Naive B cell (primary cell): ENCODE data around the gene EVX2. TPM values are rescaled to one million over a fixed set of nuclear protein-coding genes. Genes with fewer than 3 reads are reported as not detected.

ENCODE experiments used
- ATAC-seq, 2 donors: fragments of 150-1000 bp; cut with Tn5 transposase; 2 replicates each; pipeline ENCODE4 v1.10.0; 2021; ENCODE audit warnings: low read depth in 2 of 2, mild to moderate bottlenecking in 2 of 2, moderate library complexity in 2 of 2
- DNase-seq: peaks from one replicate; pipeline ENCODE4 v3.0.0; 2022
- H3K27ac Mint-ChIP-seq, 6 donors: one replicate each; pipeline ENCODE4 v1.8.0; 2020 to 2022; ENCODE audit warnings: mild to moderate bottlenecking in 6 of 6, mixed read lengths in 6 of 6, moderate library complexity in 5 of 6, inconsistent platforms in 2 of 6
- H3K27me3 Mint-ChIP-seq, 3 donors: one replicate each; pipeline ENCODE4 v1.8.0; 2021 to 2022; ENCODE audit warnings: mixed read lengths in 3 of 3, mild to moderate bottlenecking in 1 of 3
- H3K36me3 Mint-ChIP-seq, 2 donors: one replicate each; pipeline ENCODE4 v1.8.0; 2020 to 2022; ENCODE audit warnings: mixed read lengths in 2 of 2, inconsistent platforms in 1 of 2, mild to moderate bottlenecking in 1 of 2
- H3K4me1 Mint-ChIP-seq, 3 donors: one replicate each; pipeline ENCODE4 v1.8.0; 2020 to 2022; ENCODE audit warnings: mixed read lengths in 3 of 3, inconsistent platforms in 1 of 3, mild to moderate bottlenecking in 1 of 3, moderate library complexity in 1 of 3
- H3K4me3 Mint-ChIP-seq, 8 donors: one replicate each; pipeline ENCODE4 v1.8.0; 2020 to 2022; ENCODE audit warnings: mild to moderate bottlenecking in 8 of 8, mixed read lengths in 8 of 8, moderate library complexity in 8 of 8, inconsistent platforms in 2 of 8
- H3K9me3 Mint-ChIP-seq, 7 donors: one replicate each; pipeline ENCODE4 v1.8.0; 2020 to 2022; ENCODE audit warnings: mixed read lengths in 7 of 7, mild to moderate bottlenecking in 5 of 7, inconsistent platforms in 2 of 7, moderate library complexity in 1 of 7
- polyA plus RNA-seq, 6 donors: library from polyadenylated mRNA; unstranded; fragments of 300-500 nt; fragmentation: Illumina TruSeq; gene quantifications; one replicate each; pipeline ENCODE4 v1.2.3, GENCODE V29; 2021; ENCODE audit warnings: low read depth in 6 of 6

Gene EVX2
- polyA plus RNA-seq, 6 donors from 2014 or later, result not detected

DNA sequence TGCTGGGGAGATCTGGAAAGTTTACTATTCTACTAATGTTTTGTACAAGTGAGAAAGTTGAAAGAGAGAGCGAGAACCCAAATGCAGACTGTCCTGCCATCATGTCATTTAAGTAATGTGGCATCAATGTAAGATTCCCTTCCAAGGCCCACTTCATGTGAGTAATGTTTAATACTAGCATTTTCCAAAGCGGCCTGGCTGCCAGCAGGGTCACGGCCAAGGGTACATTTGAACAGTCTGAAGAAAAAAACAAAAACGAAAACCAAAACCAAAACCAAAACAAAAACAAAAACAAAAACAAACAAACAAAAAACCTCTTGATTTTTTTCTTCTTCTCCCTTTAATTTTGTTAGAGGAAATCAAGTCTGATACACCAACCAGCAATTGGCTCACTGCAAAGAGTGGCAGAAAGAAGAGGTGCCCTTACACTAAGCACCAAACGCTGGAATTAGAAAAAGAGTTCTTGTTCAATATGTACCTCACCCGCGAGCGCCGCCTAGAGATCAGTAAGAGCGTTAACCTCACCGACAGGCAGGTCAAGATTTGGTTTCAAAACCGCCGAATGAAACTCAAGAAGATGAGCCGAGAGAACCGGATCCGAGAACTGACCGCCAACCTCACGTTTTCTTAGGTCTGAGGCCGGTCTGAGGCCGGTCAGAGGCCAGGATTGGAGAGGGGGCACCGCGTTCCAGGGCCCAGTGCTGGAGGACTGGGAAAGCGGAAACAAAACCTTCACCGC is 35.0 kb upstream of the EVX2 start:
- DNase-seq (no peak), ATAC-seq (no peak)
- Mint-ChIP-seq H3K27me3 (peaks cover 71 to 76% (median 73%) of the 10 kb centered on the region in 3 donors), H3K4me1 (peaks cover 6 to 14% (median 12%) of the 10 kb centered on the region in 3 donors), H3K4me3 (peak overlapping the region in 3 of 8 donors; percentile 42 to 64 (median 45)), H3K36me3 (peaks cover 5 to 22% of the 10 kb centered on the region in 2 donors), H3K27ac (peak overlapping the region in 3 of 6 donors; percentile 1 to 90 (median 66)), H3K9me3 (peaks cover 0 to 28% (median 4%) of the 10 kb centered on the region in 7 donors)

- Mint-ChIP-seq H3K27ac (peak overlapping the region in 2 of 6 donors; percentile 9 to 83), H3K9me3 (peaks cover 0 to 30% (median 4%) of the 10 kb centered on the region in 7 donors), H3K4me3 (peak overlapping the region in 2 of 8 donors; percentile 5 to 64), H3K36me3 (peaks cover 5 to 22% of the 10 kb centered on the region in 2 donors), H3K4me1 (peaks cover 4 to 14% (median 6%) of the 10 kb centered on the region in 3 donors), H3K27me3 (peaks cover 72 to 75% (median 75%) of the 10 kb centered on the region in 3 donors)
- no peak for ATAC-seq
- no peak for DNase-seq
Measured at GRCh38 chr2:176117823-176118371, 34.1 kb upstream of the EVX2 start.

DNA sequence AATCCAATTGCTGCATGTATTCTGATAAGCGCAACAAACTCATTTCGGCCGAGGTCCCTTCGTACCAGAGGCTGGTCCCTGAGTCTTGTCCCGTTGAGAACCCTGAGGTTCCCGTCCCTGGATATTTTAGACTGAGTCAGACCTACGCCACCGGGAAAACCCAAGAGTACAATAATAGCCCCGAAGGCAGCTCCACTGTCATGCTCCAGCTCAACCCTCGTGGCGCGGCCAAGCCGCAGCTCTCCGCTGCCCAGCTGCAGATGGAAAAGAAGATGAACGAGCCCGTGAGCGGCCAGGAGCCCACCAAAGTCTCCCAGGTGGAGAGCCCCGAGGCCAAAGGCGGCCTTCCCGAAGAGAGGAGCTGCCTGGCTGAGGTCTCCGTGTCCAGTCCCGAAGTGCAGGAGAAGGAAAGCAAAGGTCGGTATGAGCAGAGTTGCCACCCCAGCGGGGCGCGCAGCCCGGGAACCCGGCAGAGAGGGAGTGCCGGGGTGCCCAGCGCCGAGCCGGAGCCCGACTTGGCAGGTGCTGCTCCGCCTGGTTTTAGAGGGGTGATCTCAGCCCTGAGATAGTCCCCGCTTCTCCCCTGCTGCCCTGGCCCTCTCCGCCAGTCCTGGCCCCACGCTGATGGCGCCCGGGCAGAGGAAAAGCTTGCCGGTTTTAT is 33.5 kb upstream of the EVX2 start:
- Mint-ChIP-seq H3K4me3 (peak overlapping the region in 3 of 8 donors; percentile 36 to 52 (median 40)), H3K36me3 (peaks cover 5 to 22% of the 10 kb centered on the region in 2 donors), H3K4me1 (peaks cover 4 to 14% (median 4%) of the 10 kb centered on the region in 3 donors), H3K27me3 (peaks cover 76 to 81% (median 78%) of the 10 kb centered on the region in 3 donors), H3K27ac (peak overlapping the region in 3 of 6 donors; percentile 9 to 82 (median 73)), H3K9me3 (peaks cover 0 to 30% (median 4%) of the 10 kb centered on the region in 7 donors)
- ATAC-seq (no peak), DNase-seq (no peak)

DNA sequence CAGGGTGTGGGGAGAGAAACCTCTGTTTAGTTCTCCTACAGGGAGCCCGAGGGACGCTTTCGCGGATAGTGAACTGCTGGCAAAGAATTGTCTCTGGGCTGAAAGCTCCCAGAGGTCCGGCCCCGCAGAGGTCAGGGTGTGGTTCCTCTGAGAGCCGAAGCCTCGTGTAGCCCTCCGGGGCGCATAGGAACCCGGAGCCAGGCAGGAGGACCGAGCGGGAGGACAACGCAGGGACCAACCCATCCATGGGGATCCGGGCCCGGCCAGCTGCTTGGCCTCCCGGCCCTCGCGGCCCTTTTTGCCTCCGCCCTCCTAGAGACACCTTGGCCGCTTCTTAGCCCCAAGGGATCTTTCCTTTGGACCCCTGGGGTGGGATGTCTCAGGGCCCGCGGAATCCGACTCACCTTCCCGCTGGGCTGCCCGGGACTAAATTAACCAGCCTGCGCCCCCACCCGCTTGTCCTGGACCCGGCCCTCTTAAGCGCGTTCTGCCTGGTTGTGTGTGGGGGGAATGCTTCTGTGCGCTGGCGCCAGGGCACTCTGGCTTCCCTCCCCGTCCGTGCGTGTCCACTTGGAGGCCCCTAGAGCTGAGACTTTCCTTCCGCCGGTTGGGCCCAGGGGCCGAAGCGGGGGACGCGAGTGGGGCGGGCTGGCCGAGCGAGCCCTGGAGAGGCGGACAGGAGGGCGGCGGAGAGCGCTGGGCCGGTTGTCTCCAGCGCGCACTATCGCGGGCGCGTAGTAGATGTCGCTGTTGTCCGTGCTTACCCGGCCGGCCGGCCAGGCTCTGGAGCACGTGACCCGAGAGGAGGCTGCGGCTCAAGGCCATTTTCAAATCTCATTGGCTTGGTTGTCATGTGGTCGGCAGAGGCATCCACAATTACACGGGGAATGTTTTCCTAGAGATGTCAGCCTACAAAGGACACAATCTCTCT is 32.4 kb upstream of the EVX2 start, which contains the start of gene HOXD10:
HOXD10 (plus strand) TSS at position 896 of the 931 bp plus-strand sequence. CDS start 56 bp downstream, outside the sequence.
- no peak for ATAC-seq
- Mint-ChIP-seq H3K9me3 (peaks cover 0 to 31% (median 4%) of the 10 kb centered on the region in 7 donors), H3K36me3 (peaks cover 5 to 22% of the 10 kb centered on the region in 2 donors), H3K4me3 (peak within 1 kb of the TSS in 3 of 8 donors; percentile 49 to 65 (median 52)), H3K4me1 (peaks cover 4 to 14% (median 7%) of the 10 kb centered on the region in 3 donors), H3K27me3 (peaks cover 83 to 89% (median 89%) of the 10 kb centered on the region in 3 donors), H3K27ac (peak within 1 kb of the TSS in 3 of 6 donors; percentile 59 to 82 (median 73))
- DNase-seq, result no peak

GRCh38 chr2:176114930-176115625 is 31.3 kb upstream of the EVX2 start:
- Mint-ChIP-seq H3K36me3 (peaks cover 5 to 22% of the 10 kb centered on the region in 2 donors), H3K9me3 (peaks cover 0 to 39% (median 4%) of the 10 kb centered on the region in 7 donors), H3K27me3 (peaks cover 81 to 89% (median 84%) of the 10 kb centered on the region in 3 donors), H3K4me3 (peak overlapping the region in 1 of 8 donors; percentile 65), H3K4me1 (peaks cover 4 to 14% (median 8%) of the 10 kb centered on the region in 3 donors), H3K27ac (no peak overlapping the region)
- DNase-seq, result no peak
- no peak for ATAC-seq

GRCh38 chr2:176114120-176114929 is 30.6 kb upstream of the EVX2 start:
- peaks cover 0 to 41% (median 9%) of the 10 kb centered on the region in 7 donors for H3K9me3 Mint-ChIP-seq
- peaks cover 8 to 22% of the 10 kb centered on the region in 2 donors for H3K36me3 Mint-ChIP-seq
- no peak for DNase-seq
- no peak for ATAC-seq
- H3K27ac Mint-ChIP-seq, result peak overlapping the region in 1 of 6 donors; percentile 42
- H3K4me1 Mint-ChIP-seq, result peaks cover 4 to 14% (median 9%) of the 10 kb centered on the region in 3 donors
- H3K4me3 Mint-ChIP-seq, result no peak overlapping the region
- peaks cover 81 to 89% (median 84%) of the 10 kb centered on the region in 3 donors for H3K27me3 Mint-ChIP-seq

GRCh38 chr2:176112375-176113302 is 28.9 kb upstream of the EVX2 start:
- Mint-ChIP-seq H3K4me3 (peak overlapping the region in 3 of 8 donors; percentile 42 to 75 (median 56)), H3K9me3 (peaks cover 0 to 44% (median 10%) of the 10 kb centered on the region in 7 donors), H3K27me3 (peaks cover 73 to 83% (median 78%) of the 10 kb centered on the region in 3 donors), H3K27ac (peak overlapping the region in 4 of 6 donors; percentile 54 to 81 (median 68)), H3K36me3 (peaks cover 7 to 9% of the 10 kb centered on the region in 2 donors), H3K4me1 (peaks cover 5 to 17% (median 8%) of the 10 kb centered on the region in 3 donors)
- DNase-seq, result no peak
- no peak for ATAC-seq

DNA sequence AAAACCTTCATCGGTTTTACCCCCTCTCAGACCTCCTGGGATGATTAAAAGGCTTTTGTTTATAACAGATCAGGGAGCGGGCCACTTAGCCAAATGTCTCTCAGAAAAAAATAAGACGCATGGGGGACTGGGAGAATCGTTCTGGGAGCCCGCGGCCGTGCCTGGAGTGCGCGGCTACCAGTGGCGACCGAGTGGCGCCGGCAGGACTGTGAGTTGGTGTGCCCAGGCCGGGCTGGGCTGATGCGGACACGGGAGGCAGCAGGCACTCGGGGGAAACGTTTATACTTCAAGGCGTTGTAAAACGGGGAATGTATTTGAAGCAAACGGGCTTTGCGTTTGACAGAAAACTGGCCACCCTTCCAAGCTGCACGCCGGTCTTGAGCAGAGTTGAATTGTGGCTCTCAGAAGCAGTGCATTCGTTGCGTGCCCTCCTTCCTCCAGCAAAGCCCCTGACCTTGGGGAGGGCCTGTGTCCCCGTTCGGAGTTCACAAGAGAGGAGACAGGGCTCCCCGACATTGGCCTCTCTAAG is 28.1 kb upstream of the EVX2 start:
- H3K27ac Mint-ChIP-seq, result peak overlapping the region in 3 of 6 donors; percentile 44 to 86 (median 80)
- H3K9me3 Mint-ChIP-seq, result peaks cover 0 to 40% (median 9%) of the 10 kb centered on the region in 7 donors
- ATAC-seq (no peak), DNase-seq (no peak)
- peaks cover 4 to 7% of the 10 kb centered on the region in 2 donors for H3K36me3 Mint-ChIP-seq
- peaks cover 5 to 17% (median 11%) of the 10 kb centered on the region in 3 donors for H3K4me1 Mint-ChIP-seq
- peak overlapping the region in 4 of 8 donors; percentile 37 to 75 (median 49) for H3K4me3 Mint-ChIP-seq
- peaks cover 66 to 76% (median 75%) of the 10 kb centered on the region in 3 donors for H3K27me3 Mint-ChIP-seq

- peaks cover 64 to 73% (median 72%) of the 10 kb centered on the region in 3 donors for H3K27me3 Mint-ChIP-seq
- peaks cover 4 to 5% of the 10 kb centered on the region in 2 donors for H3K36me3 Mint-ChIP-seq
- no peak for DNase-seq
- H3K27ac Mint-ChIP-seq, result peak overlapping the region in 4 of 6 donors; percentile 39 to 83 (median 65)
- H3K4me1 Mint-ChIP-seq, result peaks cover 7 to 14% (median 14%) of the 10 kb centered on the region in 3 donors
- peak overlapping the region in 3 of 8 donors; percentile 9 to 75 (median 44) for H3K4me3 Mint-ChIP-seq
- H3K9me3 Mint-ChIP-seq, result peaks cover 0 to 39% (median 8%) of the 10 kb centered on the region in 7 donors
- ATAC-seq, result no peak
Measured at GRCh38 chr2:176111309-176111663, 27.5 kb upstream of the EVX2 start.
